CD4-positive, alpha-beta T cell treated with Interleukin-17A for 1 hour (primary cell): Measurements from ENCODE around the gene IL20.

Experiments used
- DNase-seq: peaks from one replicate; pipeline ENCODE4 v3.0.0-alpha.2; 2020

Gene IL20

GRCh38 chr1:206882555-206882954 lies 17.1 kb downstream of the IL20 start:
- DNase-seq: no peak

DNA sequence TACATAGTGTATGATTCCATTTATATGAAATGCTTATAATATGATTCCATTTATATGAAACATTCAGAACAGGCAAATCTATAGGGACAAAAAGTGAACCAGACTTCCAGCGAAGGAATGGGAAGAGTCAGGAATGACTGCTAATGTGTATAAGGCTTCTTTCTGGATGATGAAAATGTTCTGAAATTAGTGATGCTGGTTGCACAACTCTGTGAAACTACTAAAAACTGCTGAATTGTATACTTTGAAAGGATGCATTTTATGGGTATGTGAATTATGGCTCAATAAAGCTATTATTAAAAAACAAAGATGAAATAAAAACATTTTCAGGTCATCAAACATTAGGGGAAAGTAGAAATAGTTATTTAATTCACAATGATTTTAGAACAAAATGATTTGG lies 17.7 kb downstream of the IL20 start:
- no peak for DNase-seq

- no peak for DNase-seq
Observed at GRCh38 chr1:206883876-206884275, 18.5 kb downstream of the IL20 start.

- DNase-seq: no peak
Observed at GRCh38 chr1:206885341-206886060, 20.1 kb downstream of the IL20 start.

- DNase-seq: no peak
Observed at GRCh38 chr1:206886831-206887230, 21.4 kb downstream of the IL20 start.

DNA sequence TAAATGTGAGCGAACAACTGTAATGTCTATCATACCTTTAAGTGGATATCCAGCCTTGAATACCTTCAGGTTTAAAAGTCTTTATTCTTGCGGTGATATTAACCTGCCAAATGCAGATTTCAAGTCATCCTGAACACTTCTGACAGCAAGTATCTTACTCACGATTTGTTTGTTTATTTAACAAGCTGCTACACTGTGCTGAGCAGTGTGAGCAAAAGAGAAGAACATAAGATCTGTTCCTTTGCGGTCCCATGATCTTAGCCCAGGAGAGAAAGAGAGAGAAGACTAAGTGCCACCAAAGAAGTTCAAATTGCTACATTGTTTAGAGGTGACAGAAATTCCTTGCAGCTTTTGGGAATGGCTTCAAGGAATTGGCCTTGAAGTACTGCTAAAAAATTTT lies 22.3 kb downstream of the IL20 start:
- no peak for DNase-seq

GRCh38 chr1:206890125-206891060 lies 25.0 kb downstream of the IL20 start:
- DNase-seq: peak; percentile 34

DNA sequence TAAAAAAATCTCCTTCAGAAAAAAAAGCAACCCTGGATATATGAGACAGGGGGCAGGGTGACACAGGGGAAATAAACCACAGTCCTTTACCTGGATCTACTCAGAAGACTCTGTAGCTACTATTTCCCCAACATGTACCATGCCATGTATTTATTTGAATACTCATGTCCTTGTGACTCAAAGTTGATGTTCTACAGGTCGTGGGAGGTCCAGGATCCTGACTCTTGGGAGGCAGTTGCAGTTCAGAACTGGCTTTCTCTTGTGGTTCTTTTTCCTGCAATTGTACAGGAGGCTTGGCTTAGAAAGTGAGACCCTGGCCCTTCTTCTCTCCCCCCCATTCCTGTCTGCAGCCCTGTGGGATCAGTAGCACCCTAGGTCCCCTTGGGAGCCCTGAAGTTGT lies 26.0 kb downstream of the IL20 start:
- no peak for DNase-seq

DNA sequence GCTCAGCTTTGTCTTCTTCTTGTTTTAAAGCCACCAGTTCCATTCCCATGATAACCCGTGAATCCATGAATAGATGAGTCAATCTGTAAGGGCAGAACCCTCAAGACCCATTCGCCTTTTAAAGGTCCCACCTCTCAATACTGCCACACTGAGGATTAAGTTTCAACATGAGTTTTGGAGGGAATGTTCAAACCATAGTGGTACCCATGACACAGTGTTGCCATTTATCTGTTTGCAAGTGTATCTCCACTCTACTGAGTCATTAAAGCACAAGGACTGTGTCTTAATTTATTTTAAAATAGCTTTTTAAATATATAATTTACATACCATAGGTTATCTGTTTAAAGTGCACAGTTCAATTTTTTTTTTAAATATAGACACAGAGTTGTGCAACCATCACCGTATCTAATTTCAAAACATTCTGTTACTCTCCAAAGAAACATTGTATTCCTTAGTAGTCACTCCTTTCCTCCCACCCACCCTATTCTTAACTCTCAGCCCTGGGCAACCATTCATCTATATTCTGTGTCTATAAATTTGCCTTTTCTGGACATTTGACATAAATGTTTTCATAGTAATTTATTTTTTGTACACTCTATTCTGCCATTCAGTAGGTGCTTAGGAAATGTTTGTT lies 27.0 kb downstream of the IL20 start:
- DNase-seq: no peak

DNA sequence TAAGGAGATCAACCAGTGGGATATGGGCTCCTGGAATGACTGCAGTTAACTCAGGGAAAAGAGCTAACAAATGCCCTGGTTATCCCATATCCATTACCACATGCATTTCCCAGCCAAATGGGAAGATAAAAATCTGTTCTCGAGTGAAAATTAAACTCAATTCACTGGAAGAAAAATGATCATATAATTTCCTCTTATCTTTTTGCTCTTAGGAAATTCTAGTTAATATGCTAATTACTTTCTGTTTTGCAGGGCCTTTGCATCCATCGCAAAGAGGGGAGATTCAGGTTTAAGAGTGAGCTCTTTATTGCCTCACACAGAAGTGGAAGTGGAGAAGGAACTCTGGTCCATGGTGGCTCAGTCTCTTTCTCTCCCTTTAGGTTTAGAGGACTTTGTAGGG lies 28.0 kb downstream of the IL20 start:
- DNase-seq: no peak

DNA sequence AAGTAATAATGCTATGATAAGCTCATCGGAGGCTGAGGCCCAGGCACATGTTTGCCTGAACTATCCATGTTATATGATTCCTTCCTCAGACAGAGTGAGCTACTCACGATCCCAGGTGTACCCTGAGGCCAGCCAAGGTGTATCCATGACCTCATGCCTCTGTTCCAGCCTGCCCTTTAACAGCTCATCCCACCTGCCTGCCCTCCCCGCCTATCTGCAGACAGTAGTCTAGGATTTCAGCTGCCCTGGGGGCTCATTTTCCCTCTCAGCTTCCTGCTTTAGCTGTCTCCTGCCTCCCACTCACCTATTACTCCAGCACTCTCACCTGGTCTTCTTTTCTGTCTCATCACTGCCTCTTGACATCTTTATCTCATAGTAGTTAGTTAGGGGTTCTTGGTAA lies 29.9 kb downstream of the IL20 start:
- no peak for DNase-seq

- DNase-seq: no peak
Observed at GRCh38 chr1:206895837-206896242, 30.4 kb downstream of the IL20 start.

DNA sequence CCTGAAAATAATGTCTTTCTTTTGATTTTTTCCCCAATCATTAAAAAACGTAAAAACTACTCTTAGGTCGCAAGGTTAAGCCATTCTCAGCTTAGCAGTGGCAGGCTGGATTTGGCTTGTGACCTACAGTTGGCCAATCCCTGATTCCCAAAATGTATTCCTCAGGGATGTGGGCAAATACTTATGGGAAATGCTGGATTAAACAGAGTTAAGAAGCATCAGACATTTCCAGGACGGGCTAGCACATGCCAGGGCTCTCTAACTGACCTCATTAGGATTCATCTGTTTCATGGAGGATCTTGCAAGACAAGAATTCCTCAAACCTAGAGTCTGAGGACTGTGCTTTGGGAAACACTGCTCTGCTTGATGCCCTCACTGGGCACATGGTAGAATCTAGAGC lies 30.8 kb downstream of the IL20 start:
- no peak for DNase-seq

DNA sequence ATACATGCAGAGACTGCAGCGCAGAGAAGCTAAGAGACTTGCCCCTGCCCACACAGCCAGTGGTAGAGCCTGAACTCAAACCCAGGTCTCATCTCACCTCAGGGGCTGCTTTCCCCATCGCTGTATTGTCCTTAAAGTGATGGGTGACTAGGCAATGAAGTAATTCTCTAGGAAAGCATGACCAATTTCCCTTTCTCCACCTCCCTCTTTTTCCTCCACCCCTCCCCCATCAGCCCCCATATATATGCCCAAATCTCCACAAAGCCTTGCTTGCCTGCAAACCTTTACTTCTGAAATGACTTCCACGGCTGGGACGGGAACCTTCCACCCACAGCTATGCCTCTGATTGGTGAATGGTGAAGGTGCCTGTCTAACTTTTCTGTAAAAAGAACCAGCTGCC lies 31.8 kb downstream of the IL20 start, which contains the start of gene IL24:
IL24 (plus strand) TSS at position 269 of the 400 bp plus-strand sequence. CDS start 390 bp downstream, outside the sequence.
- no peak for DNase-seq

- no peak for DNase-seq
Observed at GRCh38 chr1:206898089-206898914, 32.9 kb downstream of the IL20 start.

DNA sequence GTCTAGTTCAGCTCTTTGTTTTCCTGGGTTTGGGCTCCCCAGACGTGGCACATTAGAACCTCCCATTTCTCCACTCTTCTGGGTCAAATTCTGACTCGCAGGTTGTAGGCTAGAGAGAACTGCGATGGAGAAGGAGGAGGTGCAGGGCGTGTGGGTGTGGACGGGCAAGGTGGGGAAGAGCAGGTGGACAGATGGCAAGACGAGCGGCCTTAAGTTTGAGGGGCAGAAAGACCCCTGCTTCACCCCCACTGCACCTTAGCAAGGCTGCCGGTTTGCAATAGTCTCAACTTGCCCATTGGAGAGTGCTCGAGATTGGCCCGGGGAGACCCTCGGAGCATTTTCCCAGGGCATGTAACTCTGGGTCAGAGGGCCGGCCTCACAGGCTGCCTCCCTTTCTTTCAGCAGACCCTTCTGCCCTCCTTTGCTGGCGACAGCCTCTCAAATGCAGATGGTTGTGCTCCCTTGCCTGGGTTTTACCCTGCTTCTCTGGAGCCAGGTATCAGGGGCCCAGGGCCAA lies 33.5 kb downstream of the IL20 start:
- DNase-seq: no peak

DNA sequence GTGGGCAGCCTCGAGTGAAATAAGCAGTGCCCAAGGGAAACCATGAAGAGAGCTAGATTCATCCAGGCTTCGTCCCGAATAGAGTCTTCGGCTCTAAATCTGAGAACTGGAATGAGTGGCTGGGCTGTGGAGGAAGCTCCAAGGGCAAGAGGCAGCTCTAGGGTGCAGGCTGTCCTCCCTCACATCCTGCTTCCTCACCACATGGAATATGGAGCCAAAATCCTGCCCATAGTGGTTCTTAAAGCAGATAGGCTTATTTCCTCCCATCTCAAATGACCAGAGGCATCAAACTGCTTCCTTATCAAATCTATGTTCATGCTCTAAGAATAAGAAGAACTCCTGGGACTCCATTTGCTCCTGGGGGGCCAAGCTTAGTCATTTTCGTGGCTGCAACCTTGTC lies 34.3 kb downstream of the IL20 start:
- no peak for DNase-seq

GRCh38 chr1:206900149-206900548 lies 34.7 kb downstream of the IL20 start:
- DNase-seq: no peak

GRCh38 chr1:206901944-206902343 lies 36.5 kb downstream of the IL20 start:
- DNase-seq: no peak

DNA sequence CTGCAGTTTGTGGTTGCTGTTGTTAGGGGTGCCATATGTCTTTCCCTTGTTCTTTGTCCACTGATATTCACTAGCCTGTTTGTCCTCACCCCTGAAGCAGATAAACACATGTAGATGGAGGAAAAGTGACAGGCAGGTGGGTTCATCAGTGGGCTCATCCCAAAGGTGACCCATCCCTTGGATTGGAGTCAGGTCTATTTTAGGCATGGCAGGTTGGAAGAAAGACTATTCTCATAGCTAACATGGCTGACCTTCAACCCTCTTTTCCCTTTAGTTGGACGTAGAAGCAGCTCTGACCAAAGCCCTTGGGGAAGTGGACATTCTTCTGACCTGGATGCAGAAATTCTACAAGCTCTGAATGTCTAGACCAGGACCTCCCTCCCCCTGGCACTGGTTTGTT lies 37.3 kb downstream of the IL20 start:
- DNase-seq: no peak

- DNase-seq: no peak
Observed at GRCh38 chr1:206903687-206904086, 38.3 kb downstream of the IL20 start.

- DNase-seq: no peak
Observed at GRCh38 chr1:206904423-206905142, 39.2 kb downstream of the IL20 start.
